Heart left ventricle (tissue), 16 donors: ENCODE measurements around the gene IGIP. TPM values are rescaled to one million over a fixed set of nuclear protein-coding genes. Genes with fewer than 3 reads are reported as not detected.
A peak's percentile ranks its signal among the peaks of the same experiment; 100 is the strongest.

ENCODE experiments used
- ATAC-seq, 4 donors: fragments of 200-7000 bp; cut with Tn5 transposase; one replicate each; pipeline ENCODE4 v1.9.1; 2020 to 2022; ENCODE audit warnings: moderate library complexity in 4 of 4, mild to moderate bottlenecking in 3 of 4, moderate number of reproducible peaks in 1 of 4
- DNase-seq, 5 donors: peaks; one replicate each; pipeline ENCODE4 v3.0.0-alpha.2; 2020
- H3K27ac ChIP-seq, 12 donors: fragments of 200-600 bp; sonication (generic) in 4 of 12; one replicate each; pipeline versions ENCODE4 v1.5.0 to v1.8.0; 2016 to 2022; ENCODE audit warnings: mild to moderate bottlenecking in 2 of 12
- H3K27me3 ChIP-seq, 9 donors: fragments of 200-600 bp; sonication (generic) in 2 of 9; one replicate each; pipeline versions ENCODE4 v1.5.1 to v1.8.0; 2016 to 2022; ENCODE audit warnings: mild to moderate bottlenecking in 3 of 9
- H3K36me3 ChIP-seq, 9 donors: fragments of 200-600 bp; sonication (generic) in 2 of 9; one replicate each; pipeline versions ENCODE4 v1.5.0 to v1.8.0; 2018 to 2022; ENCODE audit warnings: mild to moderate bottlenecking in 2 of 9
- H3K4me1 ChIP-seq, 12 donors: fragments of 200-600 bp; sonication (generic) in 4 of 12; one replicate each; pipeline versions ENCODE4 v1.5.0 to v1.8.0; 2016 to 2022; ENCODE audit warnings: mild to moderate bottlenecking in 3 of 12
- H3K4me3 ChIP-seq, 12 donors: fragments of 200-600 bp; sonication (generic) in 4 of 12; one replicate each; pipeline versions ENCODE4 v1.5.0 to v1.8.0; 2017 to 2022; ENCODE audit warnings: mild to moderate bottlenecking in 9 of 12, moderate library complexity in 4 of 12
- H3K9me3 ChIP-seq, 12 donors: fragments of 200-600 bp; sonication (generic) in 4 of 12; one replicate each; pipeline versions ENCODE4 v1.5.0 to v1.8.0; 2016 to 2022; ENCODE audit warnings: mild to moderate bottlenecking in 1 of 12
- CTCF ChIP-seq, 12 donors: fragments of 200-600 bp; sonication (generic) in 4 of 12; IDR thresholded peaks; one replicate each; pipeline versions ENCODE4 v1.5.0 to v1.8.0; 2018 to 2022; ENCODE audit warnings: antibody characterized with exemption in 12 of 12, mild to moderate bottlenecking in 5 of 12
- POLR2A ChIP-seq, 2 donors: fragments of 450-650 bp; IDR thresholded peaks; one replicate each; pipeline ENCODE4 v1.6.1; 2017; ENCODE audit warnings: antibody characterized with exemption in 2 of 2, mild to moderate bottlenecking in 2 of 2, moderate library complexity in 2 of 2
- WGBS, 4 donors: extraction: QIAGEN DNeasy Blood & Tissue Kit in 2 of 4; methylation state at CpG; one replicate each; pipeline versions ENCODE4 v1.1.5 to v1.1.7; 2013 to 2018; 5-methylcytosine and 5-hydroxymethylcytosine counted together
- intact Hi-C, 10 donors: fragments of 100-400 bp; cut with DNase I; formaldehyde crosslinking; loops; one replicate each; pipeline versions ENCODE4 v1.11.1 to v1.14.2; 2022
- polyA plus RNA-seq, 2 donors: library from polyadenylated mRNA; stranded (reverse); fragments of 200-250 nt; gene quantifications; one replicate each; pipeline ENCODE4 v1.2.3, GENCODE V29; 2013
- total RNA-seq, 9 donors: library from RNA; depleted of rRNA in 2 of 9; stranded (reverse); fragments of >200 nt in 2 of 9; fragmentation: NEBNext Ultra II Directional in 3 of 9; extraction: Animal tissue kit (Norgen Biotek cat#: 25700) in 3 of 9; gene quantifications; one replicate each; pipeline versions ENCODE4 v1.1.0 to v1.2.4, GENCODE V29; 2016 to 2023
- donor health status: ischemic (EF 13 %, LVEDD 7.1; RV severe dilation, severe dysfunction).
- donor health status: healthy with polysubstance abuse.
- donor health status: DM: no; HTN: yes; CAD: no.
- donor health status: DM: no; HTN: no; CAD: no.
- donor health status: ischemic (EF 25% LVEDD 6.9; RV normal size, moderate dysfunction).
- donor health status: ischemic (EF 25% LVEDD 5.7; RV mildly dilated, moderate dysfunction).
- donor health status: healthy.
- donor health status: DM: yes; HTN: yes; CAD: no.
- donor health status: ischemic (EF 35%, LVEDD 5.7; RV mildly dilated, moderate dysfunction).
- donor health status: nonischemic (EF 11% LVEDD 7.7; RV severe dilation, severe dysfunction).
- donor health status: DM: yes; HTN: yes; CAD: no.
- donor health status: PGD.
- donor health status: ischemic (EF 29% LVEDD 5.4; RV normal size, mild dysfunction).
- donor health status: nonischemic (EF 23%, LVEDD 6.1; RV moderate dilation, normal function).

IGIP gene
- total and polyA plus RNA-seq, 11 donors, result 5.8 to 18.3 (median 10.5) TPM

- DNase-seq (peak; percentile 21 to 65 (median 30)), ATAC-seq (peak in 3 of 4 donors; percentile 3 to 15 (median 7))
- TF ChIP-seq POLR2A (IDR thresholded peaks at IDR 0.05) (no peak), CTCF (IDR thresholded peaks at IDR 0.05) (no peak)
- Histone ChIP-seq H3K4me3 (peak overlapping the region; percentile 53 to 95 (median 80)), H3K4me1 (peaks cover 13 to 84% (median 64%) of the 10 kb centered on the region in 12 donors), H3K27me3 (peaks cover 0 to 17% (median 0%) of the 10 kb centered on the region in 9 donors), H3K36me3 (no peaks in the 10 kb centered on the region), H3K9me3 (no peaks in the 10 kb centered on the region), H3K27ac (peak overlapping the region; percentile 86 to 95 (median 91))
- 1 to 2% (median 2%) methylated on average over 8 to 28 of the region's 28 CpGs; no CpG with 5 or more reads in 1 of the 4 donors for WGBS, 4 donors
- intact Hi-C loops, result loop anchor here in 2 of 10 donors (5.0 kb wide), 1 partner anchor 34 kb away; no protein-coding TSS in a partner anchor
These were observed 12.5 kb upstream of the IGIP start for GRCh38 chr5:140113180-140113698.

- WGBS, 4 donors, result 0 to 4% (median 1%) methylated on average over 1 to 60 of the region's 60 CpGs
- Histone ChIP-seq H3K27me3 (peaks cover 0 to 14% (median 0%) of the 10 kb centered on the region in 9 donors), H3K9me3 (no peaks in the 10 kb centered on the region), H3K4me1 (peaks cover 13 to 85% (median 64%) of the 10 kb centered on the region in 12 donors), H3K27ac (peak within 1 kb of the TSS; percentile 86 to 95 (median 91)), H3K36me3 (no peaks in the 10 kb centered on the region), H3K4me3 (peak within 1 kb of the TSS; percentile 53 to 95 (median 80))
- peak; percentile 85 to 96 (median 95) for ATAC-seq
- DNase-seq, result peak; percentile 96 to 98 (median 97)
- intact Hi-C loops, result loop anchor here in 4 of 10 donors (2.0 to 5.0 kb wide), 2 partner anchors 31 to 34 kb away; no protein-coding TSS in a partner anchor
- TF ChIP-seq CTCF (IDR thresholded peaks at IDR 0.05), result peak in 8 of 12 donors; percentile 6 to 47 (median 34)
- TF ChIP-seq POLR2A (IDR thresholded peaks at IDR 0.05), result peak in 1 of 2 donors; percentile 66
These were observed 12.0 kb upstream of the IGIP start, which contains the start of gene PURA for GRCh38 chr5:140113699-140114263. TSS of gene PURA (plus strand) at chr5:140114109. CDS start at chr5:140114182, 73 bp downstream.

- intact Hi-C loops, result loop anchor here in 4 of 10 donors (2.0 to 5.0 kb wide), 2 partner anchors 30 to 33 kb away; no protein-coding TSS in a partner anchor
- peak overlapping the region; percentile 53 to 95 (median 80) for H3K4me3 ChIP-seq
- H3K27ac ChIP-seq, result peak overlapping the region; percentile 86 to 95 (median 91)
- peaks cover 0 to 10% (median 0%) of the 10 kb centered on the region in 9 donors for H3K27me3 ChIP-seq
- H3K4me1 ChIP-seq, result peaks cover 13 to 78% (median 58%) of the 10 kb centered on the region in 12 donors
- H3K9me3 ChIP-seq, result no peaks in the 10 kb centered on the region
- TF ChIP-seq POLR2A (IDR thresholded peaks at IDR 0.05) (no peak), CTCF (IDR thresholded peaks at IDR 0.05) (no peak)
- 2 to 11% (median 4%) methylated on average over 25 to 65 of the region's 65 CpGs for WGBS, 4 donors
- DNase-seq (peak; percentile 52 to 85 (median 79)), ATAC-seq (peak; percentile 34 to 73 (median 64))
- H3K36me3 ChIP-seq, result no peaks in the 10 kb centered on the region
These were observed 11.2 kb upstream of the IGIP start for GRCh38 chr5:140114341-140115185.
